Kidney epithelial cell (primary cell): ENCODE data around the gene ST8SIA1. TPM values are rescaled to one million over a fixed set of nuclear protein-coding genes. Genes with fewer than 3 reads are reported as not detected.

Experiments
- DNase-seq: peaks from one replicate; pipeline ENCODE4 v3.0.0-alpha.2; 2010; ENCODE audit warnings: low read depth
- H3K27me3 ChIP-seq: 2 replicates; pipeline ENCODE4 v1.6.0; 2011; ENCODE audit warnings: low read length; ENCODE audit not compliant: control insufficient read depth, insufficient read depth
- H3K36me3 ChIP-seq: 2 replicates; pipeline ENCODE4 v1.5.1; 2011; ENCODE audit warnings: low read length; ENCODE audit not compliant: control insufficient read depth, insufficient read depth
- H3K4me3 ChIP-seq: 2 replicates; pipeline ENCODE4 v1.5.1; 2011; ENCODE audit warnings: low read depth, mild to moderate bottlenecking, control low read depth, low read length
- CTCF ChIP-seq: IDR thresholded peaks from 2 replicates; pipeline ENCODE4 v1.5.1; 2011; ENCODE audit warnings: mild to moderate bottlenecking, moderate library complexity, low read length, control low read depth, inconsistent platforms; ENCODE audit not compliant: insufficient read depth, poor library complexity, severe bottlenecking
- total RNA-seq: library from RNA; depleted of rRNA; stranded (reverse); fragments of >200 nt; gene quantifications from 2 replicates; pipeline ENCODE4 v1.2.3, GENCODE V29; 2015

Gene ST8SIA1
- total RNA-seq, 1 donor from 2014 or later = 0.21 TPM

- Histone ChIP-seq H3K27me3 (no peaks in the 10 kb centered on the region), H3K4me3 (no peak overlapping the region), H3K36me3 (no peaks in the 10 kb centered on the region)
- TF ChIP-seq CTCF = no peak
- no peak for DNase-seq
Observed at GRCh38 chr12:22353615-22354325, 19.3 kb upstream of the ST8SIA1 start.

- H3K27me3 ChIP-seq = no peaks in the 10 kb centered on the region
- no peak for TF ChIP-seq CTCF
- H3K36me3 ChIP-seq = no peaks in the 10 kb centered on the region
- H3K4me3 ChIP-seq = no peak overlapping the region
- DNase-seq = no peak
Observed at GRCh38 chr12:22350886-22351285, 16.4 kb upstream of the ST8SIA1 start.

- no peak for TF ChIP-seq CTCF
Observed at GRCh38 chr12:22348208-22348607, 13.7 kb upstream of the ST8SIA1 start.

GRCh38 chr12:22340143-22340542 lies 5.6 kb upstream of the ST8SIA1 start:
- H3K27me3 ChIP-seq = no peaks in the 10 kb centered on the region
- no peak for TF ChIP-seq CTCF
- DNase-seq = no peak

More at GRCh38 chr12:22348208-22348607, 13.7 kb upstream of the ST8SIA1 start:
- no peaks in the 10 kb centered on the region for H3K27me3 ChIP-seq
- no peak for DNase-seq
- no peak overlapping the region for H3K4me3 ChIP-seq
- no peaks in the 10 kb centered on the region for H3K36me3 ChIP-seq

GRCh38 chr12:22339691-22340090 lies 5.2 kb upstream of the ST8SIA1 start:
- no peaks in the 10 kb centered on the region for H3K36me3 ChIP-seq
- TF ChIP-seq CTCF = no peak
- H3K4me3 ChIP-seq = no peak overlapping the region
- peaks cover 2% of the 10 kb centered on the region for H3K27me3 ChIP-seq
- no peak for DNase-seq

More at GRCh38 chr12:22340143-22340542, 5.6 kb upstream of the ST8SIA1 start:
- Histone ChIP-seq H3K36me3 (no peaks in the 10 kb centered on the region), H3K4me3 (no peak overlapping the region)

- Histone ChIP-seq H3K4me3 (no peak overlapping the region), H3K36me3 (no peaks in the 10 kb centered on the region), H3K27me3 (peaks cover 23% of the 10 kb centered on the region)
- TF ChIP-seq CTCF = no peak
- DNase-seq = no peak
Observed at GRCh38 chr12:22335794-22336166, 1.3 kb upstream of the ST8SIA1 start.
